ENCODE measurements around the gene CDH13.

- TF ChIP-seq CTCF (IDR thresholded peaks at IDR 0.05) (no peak), EP300 (IDR thresholded peaks at IDR 0.05) (no peak)
Measured at GRCh38 chr16:83271123-83271522, 644.4 kb downstream of the CDH13 start.

All from esophagus muscularis mucosa (tissue), 3 donors.